GM06990 (cell line): ENCODE measurements around the gene HIRA.

Experiments
- DNase-seq: peaks from one replicate; pipeline ENCODE4 v3.0.0-alpha.2; 2011; ENCODE audit not compliant: insufficient read length; ENCODE audit errors: extremely low read depth
- H3K27me3 ChIP-seq: replicated peaks from 2 replicates; pipeline ENCODE4 v1.6.0; 2011; ENCODE audit warnings: low read length; ENCODE audit not compliant: control insufficient read depth, insufficient read depth
- H3K36me3 ChIP-seq: 2 replicates; pipeline ENCODE4 v1.5.1; 2011; ENCODE audit warnings: low read length; ENCODE audit not compliant: control insufficient read depth, insufficient read depth
- H3K4me3 ChIP-seq: replicated peaks from 2 replicates; pipeline ENCODE4 v1.5.1; 2011; ENCODE audit warnings: low read depth, mild to moderate bottlenecking, control low read depth, low read length
- TF ChIP-seq, protein P1 (sequence below): IDR thresholded peaks from 2 replicates; pipeline ENCODE4 v1.5.1; 2011; ENCODE audit warnings: low read length, control low read depth, mild to moderate bottlenecking, inconsistent platforms; ENCODE audit not compliant: insufficient read depth, poor library complexity, severe bottlenecking

Gene HIRA

DNA sequence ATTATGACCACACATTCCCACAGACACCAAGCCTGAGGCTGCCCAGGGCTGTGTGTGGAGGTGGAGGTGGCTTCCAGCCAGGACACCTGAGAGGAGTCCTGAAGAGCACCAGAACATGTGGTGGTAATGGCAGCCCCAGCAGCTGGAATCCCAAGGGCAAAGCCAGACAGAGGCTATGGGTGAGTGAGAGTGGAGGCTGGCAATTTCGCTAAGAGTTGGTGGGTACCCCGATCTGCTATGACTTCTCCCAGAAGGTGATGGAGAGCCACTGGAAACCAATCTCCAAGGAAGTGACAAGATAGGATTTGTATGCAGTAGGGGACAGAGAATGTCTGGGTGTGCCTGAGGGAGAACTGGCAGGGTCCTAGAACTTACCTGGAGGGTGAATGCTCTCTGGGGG lies 70.7 kb downstream of the HIRA start:
- Histone ChIP-seq H3K4me3 (no peak overlapping the region), H3K27me3 (no peaks in the 10 kb centered on the region), H3K36me3 (peaks cover 45% of the 10 kb centered on the region)
- no peak for DNase-seq
- TF ChIP-seq, protein P1, sequence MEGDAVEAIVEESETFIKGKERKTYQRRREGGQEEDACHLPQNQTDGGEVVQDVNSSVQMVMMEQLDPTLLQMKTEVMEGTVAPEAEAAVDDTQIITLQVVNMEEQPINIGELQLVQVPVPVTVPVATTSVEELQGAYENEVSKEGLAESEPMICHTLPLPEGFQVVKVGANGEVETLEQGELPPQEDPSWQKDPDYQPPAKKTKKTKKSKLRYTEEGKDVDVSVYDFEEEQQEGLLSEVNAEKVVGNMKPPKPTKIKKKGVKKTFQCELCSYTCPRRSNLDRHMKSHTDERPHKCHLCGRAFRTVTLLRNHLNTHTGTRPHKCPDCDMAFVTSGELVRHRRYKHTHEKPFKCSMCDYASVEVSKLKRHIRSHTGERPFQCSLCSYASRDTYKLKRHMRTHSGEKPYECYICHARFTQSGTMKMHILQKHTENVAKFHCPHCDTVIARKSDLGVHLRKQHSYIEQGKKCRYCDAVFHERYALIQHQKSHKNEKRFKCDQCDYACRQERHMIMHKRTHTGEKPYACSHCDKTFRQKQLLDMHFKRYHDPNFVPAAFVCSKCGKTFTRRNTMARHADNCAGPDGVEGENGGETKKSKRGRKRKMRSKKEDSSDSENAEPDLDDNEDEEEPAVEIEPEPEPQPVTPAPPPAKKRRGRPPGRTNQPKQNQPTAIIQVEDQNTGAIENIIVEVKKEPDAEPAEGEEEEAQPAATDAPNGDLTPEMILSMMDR: no peak

DNA sequence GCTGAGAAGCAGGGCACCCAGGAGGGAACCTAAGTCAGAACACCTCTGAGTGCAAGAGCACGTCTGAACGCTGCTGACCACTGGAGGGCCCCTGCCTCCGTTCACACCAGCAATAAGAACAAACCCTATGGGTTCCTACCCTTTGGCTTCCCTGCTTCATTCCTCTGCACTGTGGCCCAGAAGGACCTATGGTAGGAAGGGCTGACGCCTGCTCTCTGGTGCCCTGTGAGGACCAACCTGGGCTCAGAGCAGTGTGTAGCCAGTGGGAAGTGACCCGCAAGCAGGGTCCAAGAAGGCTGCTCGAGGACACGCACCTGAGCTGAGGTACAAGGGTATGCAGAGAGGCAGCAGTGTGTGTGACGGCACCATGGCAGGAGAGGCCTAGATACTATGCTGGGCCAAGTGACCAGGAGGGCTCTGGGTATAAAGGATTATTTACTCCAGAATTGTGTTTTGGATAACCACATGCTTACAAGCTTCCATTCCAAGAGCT lies 71.2 kb downstream of the HIRA start:
- H3K4me3 ChIP-seq: no peak overlapping the region
- no peak for DNase-seq
- no peaks in the 10 kb centered on the region for H3K27me3 ChIP-seq
- TF ChIP-seq, protein P1: no peak
- peaks cover 49% of the 10 kb centered on the region for H3K36me3 ChIP-seq

DNA sequence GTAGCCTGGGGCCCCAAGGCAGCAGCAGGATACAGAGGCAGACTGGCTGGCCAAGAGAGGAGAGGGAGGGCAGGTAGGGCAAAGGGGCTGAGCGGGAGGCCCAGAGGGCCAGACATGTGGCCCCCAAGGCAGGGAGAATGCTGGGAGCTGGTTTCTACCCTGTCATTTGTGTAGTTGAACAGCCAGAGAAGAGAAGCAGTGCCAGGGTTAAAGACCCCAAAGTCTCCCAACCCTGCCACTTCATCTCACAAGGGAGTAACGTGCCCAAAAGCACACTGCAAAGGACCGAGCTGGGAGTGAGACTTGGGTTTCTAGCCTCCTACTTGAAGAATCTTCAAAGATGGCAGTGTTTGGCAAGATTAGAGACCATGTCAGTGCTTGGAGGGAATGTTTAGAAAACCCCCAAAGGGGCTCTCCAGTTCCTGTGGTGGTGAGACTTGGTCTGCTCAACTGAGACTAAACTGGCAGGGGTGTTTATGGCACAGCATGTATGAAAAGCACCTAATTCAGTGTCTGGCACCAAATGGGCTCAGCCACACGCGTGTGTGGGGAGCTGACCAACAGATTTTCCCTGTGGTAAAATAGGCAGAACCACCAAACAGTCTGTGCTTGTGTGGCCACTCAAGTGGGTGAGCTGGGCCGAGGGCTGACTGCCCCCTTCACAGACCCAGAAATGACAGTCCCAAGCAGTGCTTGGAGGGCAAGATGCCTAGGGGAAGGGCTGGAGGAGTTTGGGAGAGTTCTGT lies 71.8 kb downstream of the HIRA start:
- no peaks in the 10 kb centered on the region for H3K27me3 ChIP-seq
- H3K4me3 ChIP-seq: no peak overlapping the region
- no peak for DNase-seq
- H3K36me3 ChIP-seq: peaks cover 49% of the 10 kb centered on the region
- TF ChIP-seq, protein P1: no peak

DNA sequence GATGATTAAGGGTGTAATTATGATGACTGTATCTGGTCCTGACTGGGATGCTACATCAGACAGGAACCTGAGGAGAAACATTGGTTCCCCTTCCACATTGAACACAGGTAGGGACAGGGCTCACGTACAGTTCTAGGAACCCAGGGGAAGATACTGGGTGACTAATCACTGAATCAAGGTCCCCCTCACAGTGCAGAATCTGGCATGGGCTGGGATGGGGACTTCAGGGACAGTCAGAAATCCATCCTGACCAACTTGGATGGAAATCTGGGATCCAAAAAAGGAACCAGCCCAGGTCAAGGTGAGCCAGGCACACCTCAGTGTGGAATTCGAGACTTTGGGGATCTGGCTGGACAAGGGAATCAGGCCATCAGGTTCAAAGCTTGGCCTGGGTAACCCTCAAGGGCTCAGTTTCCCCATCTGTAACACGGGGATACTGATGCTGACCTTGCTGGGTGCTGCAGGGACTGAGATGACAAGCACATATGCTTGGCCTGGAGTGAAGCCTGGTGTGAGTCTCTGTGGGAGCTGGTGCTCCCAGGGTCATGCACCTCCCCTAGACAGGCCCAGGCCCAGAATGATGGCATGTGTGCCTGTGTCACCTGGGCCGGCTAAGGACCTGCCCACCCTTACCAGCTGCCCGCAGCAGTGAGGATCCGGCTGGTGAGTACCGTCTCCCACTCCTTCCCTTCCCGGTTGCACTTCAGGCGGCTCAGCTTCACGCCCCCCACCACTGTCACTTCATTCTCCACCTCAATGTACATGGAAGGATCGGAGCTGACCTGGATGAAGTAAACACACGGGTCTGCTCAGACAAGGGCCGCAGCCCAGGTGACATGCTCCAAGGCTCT lies 72.6 kb downstream of the HIRA start:
- H3K27me3 ChIP-seq: no peaks in the 10 kb centered on the region
- H3K36me3 ChIP-seq: peaks cover 54% of the 10 kb centered on the region
- no peak for DNase-seq
- TF ChIP-seq, protein P1: no peak
- no peak overlapping the region for H3K4me3 ChIP-seq

- Histone ChIP-seq H3K27me3 (no peaks in the 10 kb centered on the region), H3K4me3 (no peak overlapping the region), H3K36me3 (peaks cover 61% of the 10 kb centered on the region)
- TF ChIP-seq, protein P1: no peak
- no peak for DNase-seq
Observed at GRCh38 chr22:19358195-19358594, 73.3 kb downstream of the HIRA start.
